Measurements from ENCODE around the gene KCNJ4.
"Not testable (repeated sequence)": the region's sequence is repeated elsewhere in the genome, so short reads cannot be mapped to it uniquely, and the experiment has no call there.

KCNJ4 gene

DNA sequence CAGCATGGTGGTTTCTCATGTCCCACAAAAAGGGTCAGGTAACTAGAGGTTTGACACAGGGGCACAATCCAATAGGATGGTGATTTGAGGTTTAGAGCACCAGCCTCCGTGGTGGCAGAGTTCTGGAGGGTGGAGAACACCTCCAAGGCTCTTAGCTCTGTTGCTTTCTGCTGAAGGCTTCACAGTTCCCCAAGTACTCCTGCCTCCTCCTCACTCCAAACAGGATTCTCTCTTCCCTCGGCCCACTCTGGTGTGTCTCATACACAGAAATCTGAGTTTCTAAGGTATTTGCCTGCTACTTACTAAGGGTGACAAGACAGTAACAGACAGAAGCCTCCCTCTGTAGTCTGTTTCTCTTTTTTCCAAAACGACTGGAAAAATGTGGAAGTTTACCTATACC, 73.6 kb downstream of the KCNJ4 start:
- not testable (repeated sequence) for DNase-seq (ENCODE audit: low spot score)

Measured in AG08395 (cell line).